Mesendoderm (in vitro differentiated cells): ENCODE results near the gene HLA-DMB.
A peak's percentile ranks its signal among the peaks of the same experiment; 100 is the strongest.

ENCODE experiments used
- DNase-seq: peaks from one replicate; pipeline ENCODE4 v3.0.0; 2013
- H2AK5ac ChIP-seq: 2 replicates; pipeline ENCODE4 v1.6.1; 2013; ENCODE audit warnings: low read length, inconsistent platforms
- H2BK120ac ChIP-seq: 2 replicates; pipeline ENCODE4 v1.6.1; 2013; ENCODE audit warnings: low read depth, mild to moderate bottlenecking, low read length, moderate library complexity, mixed read lengths
- H2BK15ac ChIP-seq: replicated peaks from 2 replicates; pipeline ENCODE4 v1.6.1; 2013; ENCODE audit warnings: low read depth, mild to moderate bottlenecking, moderate library complexity
- H2BK5ac ChIP-seq: 2 replicates; pipeline ENCODE4 v1.6.1; 2013; ENCODE audit warnings: low read length, inconsistent platforms
- H3K18ac ChIP-seq: 2 replicates; pipeline ENCODE4 v1.6.1; 2013; ENCODE audit warnings: mild to moderate bottlenecking, low read length, mixed read lengths
- H3K23ac ChIP-seq: one replicate; pipeline ENCODE4 v1.6.1; 2013; ENCODE audit warnings: low read length
- H3K27ac ChIP-seq: 2 replicates; pipeline ENCODE4 v1.5.1; 2013; ENCODE audit warnings: low read depth, mild to moderate bottlenecking, inconsistent platforms, low read length, moderate library complexity
- H3K27me3 ChIP-seq: 2 replicates; pipeline ENCODE4 v1.6.1; 2013; ENCODE audit warnings: low read length, control low read depth, mild to moderate bottlenecking, inconsistent platforms; ENCODE audit not compliant: insufficient read depth, poor library complexity
- H3K36me3 ChIP-seq: 2 replicates; pipeline ENCODE4 v1.6.1; 2013; ENCODE audit warnings: low read length, inconsistent platforms; ENCODE audit not compliant: control insufficient read depth, insufficient read depth
- H3K4ac ChIP-seq: one replicate; pipeline ENCODE4 v1.6.1; 2013; ENCODE audit warnings: low read depth, mild to moderate bottlenecking, low read length, moderate library complexity
- H3K4me1 ChIP-seq: 2 replicates; pipeline ENCODE4 v1.6.1; 2013; ENCODE audit warnings: low read depth, low read length, inconsistent platforms; ENCODE audit not compliant: control insufficient read depth
- H3K4me2 ChIP-seq: 2 replicates; pipeline ENCODE4 v1.6.1; 2013; ENCODE audit warnings: low read length
- H3K4me3 ChIP-seq: 2 replicates; pipeline ENCODE4 v1.5.1; 2013; ENCODE audit warnings: mild to moderate bottlenecking, low read length
- H3K56ac ChIP-seq: one replicate; pipeline ENCODE4 v1.6.1; 2013; ENCODE audit warnings: low read length
- H3K79me1 ChIP-seq: 2 replicates; pipeline ENCODE4 v1.6.1; 2013; ENCODE audit warnings: low read length, inconsistent platforms
- H3K79me2 ChIP-seq: 2 replicates; pipeline ENCODE4 v1.6.1; 2013; ENCODE audit warnings: mild to moderate bottlenecking, low read length; ENCODE audit not compliant: control insufficient read depth, insufficient read depth
- H3K9ac ChIP-seq: 2 replicates; pipeline ENCODE4 v1.6.1; 2013; ENCODE audit warnings: low read length, inconsistent platforms
- H4K5ac ChIP-seq: one replicate; pipeline ENCODE4 v1.6.1; 2013; ENCODE audit warnings: low read length
- H4K8ac ChIP-seq: one replicate; pipeline ENCODE4 v1.6.1; 2013; ENCODE audit warnings: low read depth, mild to moderate bottlenecking, control low read depth, low read length, moderate library complexity
- WGBS: extraction: QIAGEN DNeasy Blood & Tissue Kit; methylation state at CpG from one replicate; pipeline ENCODE4 v1.1.7; 2013; ENCODE audit warnings: low lambda C conversion rate, missing lambda C conversion rate; ENCODE audit not compliant: insufficient coverage; ENCODE audit errors: extremely low coverage; 5-methylcytosine and 5-hydroxymethylcytosine counted together

HLA-DMB gene

DNA sequence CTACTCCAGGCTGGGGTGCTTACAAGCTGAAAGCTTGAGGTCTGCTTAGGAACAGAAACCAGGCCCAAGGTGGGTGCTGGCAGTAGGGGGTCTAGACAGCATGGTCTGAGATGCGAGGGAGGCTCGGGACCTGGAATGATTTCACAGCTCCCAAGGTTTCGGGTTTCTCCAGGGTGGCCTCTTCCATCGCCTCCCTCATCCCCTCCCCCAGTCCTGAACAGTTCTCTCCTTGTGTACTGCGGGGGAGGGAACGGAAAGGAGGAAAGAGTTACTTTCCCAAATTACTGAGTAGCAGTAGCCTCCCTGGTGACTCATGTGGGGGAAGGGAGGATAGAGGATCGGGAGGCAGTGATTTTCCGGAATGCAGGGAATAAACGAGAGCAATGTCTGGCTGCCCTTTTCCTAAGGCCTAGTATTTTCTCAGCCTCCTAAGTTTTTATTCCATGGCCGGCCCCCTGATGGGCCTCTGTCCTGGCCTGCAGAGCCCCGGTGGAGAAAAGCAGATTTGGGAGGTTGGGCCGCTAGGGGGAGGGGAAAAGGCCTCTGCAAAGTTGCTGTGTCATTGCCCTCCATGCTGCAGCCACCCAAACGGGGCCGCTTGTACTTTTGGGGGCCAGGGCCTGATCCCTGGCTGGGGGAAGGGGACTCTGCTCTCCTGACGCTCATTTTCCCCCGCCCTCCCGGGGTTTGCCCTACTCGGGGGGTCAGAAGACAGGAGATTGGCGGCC is 29.0 kb upstream of the HLA-DMB start:
- Histone ChIP-seq H3K79me1 (peaks cover 8% of the 10 kb centered on the region), H3K4me1 (peaks cover 8% of the 10 kb centered on the region), H3K9ac (peak overlapping the region; percentile 100), H3K27ac (peak overlapping the region; percentile 100), H2BK120ac (peak overlapping the region; percentile 70), H3K4me3 (peak overlapping the region; percentile 53), H3K56ac (peak overlapping the region; percentile 100), H2BK5ac (peak overlapping the region; percentile 98), H3K27me3 (no peaks in the 10 kb centered on the region), H2BK15ac (no peak overlapping the region), H2AK5ac (peak overlapping the region; percentile 97), H4K5ac (peak overlapping the region; percentile 99), H3K4me2 (peak overlapping the region; percentile 81), H3K36me3 (peaks cover 17% of the 10 kb centered on the region), H3K18ac (peak overlapping the region; percentile 81), H3K23ac (peak overlapping the region; percentile 87), H4K8ac (peak overlapping the region; percentile 98), H3K4ac (peak overlapping the region; percentile 76), H3K79me2 (peaks cover 54% of the 10 kb centered on the region)
- WGBS: no CpG with 5 or more reads among the region's 19 CpGs
- DNase-seq: peak; percentile 97

DNA sequence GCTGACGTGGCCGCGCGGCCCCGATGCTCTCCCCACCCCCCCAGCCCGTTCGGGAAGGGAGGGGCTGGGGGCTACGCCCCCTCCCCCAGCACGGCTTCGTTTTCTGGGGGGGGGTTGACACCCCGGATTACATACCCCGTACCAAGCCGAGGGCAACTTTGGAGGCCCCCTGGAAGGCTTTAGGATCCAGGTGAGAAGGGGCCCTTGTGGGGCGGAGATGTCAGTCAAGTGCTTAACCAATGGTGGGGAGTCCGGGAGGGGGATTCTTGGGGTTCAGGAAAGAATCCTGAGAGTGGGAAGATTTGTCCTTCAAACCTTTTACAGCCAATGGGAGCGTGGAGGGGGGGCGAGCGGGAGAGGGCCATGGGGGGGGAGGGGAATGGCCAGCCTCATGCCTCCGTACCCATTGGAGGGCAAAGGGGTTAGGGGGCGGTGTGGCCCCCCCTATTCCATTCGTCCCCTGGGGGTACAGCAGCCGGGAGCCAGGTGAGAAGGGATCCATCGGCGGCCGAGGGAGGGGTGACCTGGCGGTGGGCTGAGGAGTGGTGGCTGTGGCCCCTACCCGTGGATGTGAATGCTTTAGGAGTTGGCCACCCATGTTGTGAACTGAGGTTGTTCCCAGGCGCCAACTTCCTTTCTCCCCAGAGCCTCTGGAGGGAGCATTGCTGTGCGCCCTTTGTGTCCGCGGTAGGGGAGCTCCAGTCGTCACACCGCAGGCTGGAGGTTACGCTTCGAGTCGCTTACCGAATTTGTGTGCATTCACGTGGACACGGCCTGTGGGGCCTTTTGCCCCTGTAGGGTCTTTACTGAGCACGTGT is 28.2 kb upstream of the HLA-DMB start:
- Histone ChIP-seq H2AK5ac (peak overlapping the region; percentile 97), H3K18ac (peak overlapping the region; percentile 81), H3K23ac (peak overlapping the region; percentile 10), H3K56ac (peak overlapping the region; percentile 100), H3K27ac (peak overlapping the region; percentile 100), H2BK5ac (peak overlapping the region; percentile 98), H3K4me1 (peaks cover 8% of the 10 kb centered on the region), H3K27me3 (no peaks in the 10 kb centered on the region), H4K5ac (peak overlapping the region; percentile 99), H3K4me2 (peak overlapping the region; percentile 81), H2BK15ac (no peak overlapping the region), H2BK120ac (peak overlapping the region; percentile 70), H3K36me3 (peaks cover 11% of the 10 kb centered on the region), H3K4me3 (peak overlapping the region; percentile 53), H4K8ac (no peak overlapping the region), H3K79me1 (peaks cover 8% of the 10 kb centered on the region), H3K9ac (peak overlapping the region; percentile 100), H3K4ac (peak overlapping the region; percentile 76), H3K79me2 (peaks cover 48% of the 10 kb centered on the region)
- DNase-seq: peak; percentile 95
- WGBS: no CpG with 5 or more reads among the region's 40 CpGs

DNA sequence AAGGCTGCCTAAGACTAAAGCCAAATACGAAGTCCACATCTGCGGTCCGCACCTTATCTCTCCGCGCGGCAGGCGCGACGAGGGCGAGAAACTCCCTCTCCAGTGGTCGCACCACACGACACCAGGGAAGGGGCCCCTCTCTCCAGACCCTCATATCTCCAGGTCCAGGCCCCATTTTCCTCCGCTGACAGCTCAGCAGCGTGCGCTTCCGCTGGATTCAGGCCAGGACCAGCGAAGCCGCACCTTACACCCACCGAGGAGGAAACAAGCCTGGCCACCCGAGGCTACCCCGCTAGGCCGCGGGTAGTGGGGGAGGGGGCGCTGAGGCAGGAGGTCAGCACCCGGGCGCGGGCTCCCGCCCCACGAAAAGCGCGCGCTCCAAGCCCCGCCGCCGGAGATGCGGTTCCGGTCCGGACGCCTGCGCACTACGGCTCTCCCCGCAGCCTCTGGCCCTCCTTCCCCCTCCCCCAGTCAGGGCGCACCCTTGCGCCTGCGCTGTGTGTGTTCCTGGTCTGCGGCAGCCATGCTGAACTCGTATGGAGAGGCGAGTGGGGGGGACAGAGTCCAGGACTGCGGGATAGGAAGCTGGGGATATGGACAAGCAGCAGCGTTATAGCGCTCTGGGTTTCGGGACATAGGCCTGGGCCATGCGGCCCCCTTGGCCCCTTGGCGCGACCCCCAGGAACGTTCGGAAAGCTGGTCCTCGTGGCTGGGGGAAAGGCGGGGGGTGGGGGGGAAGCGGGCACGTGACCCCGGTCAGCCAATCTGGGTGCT is 27.5 kb upstream of the HLA-DMB start, which contains the start of gene BRD2:
BRD2 (plus strand) TSS at position 502 of the 774 bp plus-strand sequence. CDS start 4,305 bp downstream, outside the sequence.
- Histone ChIP-seq H3K79me1 (peaks cover 10% of the 10 kb centered on the region), H3K79me2 (peaks cover 40% of the 10 kb centered on the region), H3K36me3 (peaks cover 8% of the 10 kb centered on the region), H4K5ac (peak within 1 kb of the TSS; percentile 99), H3K56ac (peak within 1 kb of the TSS; percentile 100), H4K8ac (no peak within 1 kb of the TSS), H3K27ac (peak within 1 kb of the TSS; percentile 100), H3K4me1 (peaks cover 8% of the 10 kb centered on the region), H2AK5ac (peak within 1 kb of the TSS; percentile 97), H2BK120ac (peak within 1 kb of the TSS; percentile 70), H3K9ac (peak within 1 kb of the TSS; percentile 100), H3K4me3 (peak within 1 kb of the TSS; percentile 86), H3K23ac (peak within 1 kb of the TSS; percentile 10), H3K27me3 (no peaks in the 10 kb centered on the region), H2BK5ac (peak within 1 kb of the TSS; percentile 98), H2BK15ac (no peak within 1 kb of the TSS), H3K18ac (peak within 1 kb of the TSS; percentile 89), H3K4ac (peak within 1 kb of the TSS; percentile 90), H3K4me2 (peak within 1 kb of the TSS; percentile 81)
- WGBS: no CpG with 5 or more reads among the region's 62 CpGs
- DNase-seq: peak; percentile 98

DNA sequence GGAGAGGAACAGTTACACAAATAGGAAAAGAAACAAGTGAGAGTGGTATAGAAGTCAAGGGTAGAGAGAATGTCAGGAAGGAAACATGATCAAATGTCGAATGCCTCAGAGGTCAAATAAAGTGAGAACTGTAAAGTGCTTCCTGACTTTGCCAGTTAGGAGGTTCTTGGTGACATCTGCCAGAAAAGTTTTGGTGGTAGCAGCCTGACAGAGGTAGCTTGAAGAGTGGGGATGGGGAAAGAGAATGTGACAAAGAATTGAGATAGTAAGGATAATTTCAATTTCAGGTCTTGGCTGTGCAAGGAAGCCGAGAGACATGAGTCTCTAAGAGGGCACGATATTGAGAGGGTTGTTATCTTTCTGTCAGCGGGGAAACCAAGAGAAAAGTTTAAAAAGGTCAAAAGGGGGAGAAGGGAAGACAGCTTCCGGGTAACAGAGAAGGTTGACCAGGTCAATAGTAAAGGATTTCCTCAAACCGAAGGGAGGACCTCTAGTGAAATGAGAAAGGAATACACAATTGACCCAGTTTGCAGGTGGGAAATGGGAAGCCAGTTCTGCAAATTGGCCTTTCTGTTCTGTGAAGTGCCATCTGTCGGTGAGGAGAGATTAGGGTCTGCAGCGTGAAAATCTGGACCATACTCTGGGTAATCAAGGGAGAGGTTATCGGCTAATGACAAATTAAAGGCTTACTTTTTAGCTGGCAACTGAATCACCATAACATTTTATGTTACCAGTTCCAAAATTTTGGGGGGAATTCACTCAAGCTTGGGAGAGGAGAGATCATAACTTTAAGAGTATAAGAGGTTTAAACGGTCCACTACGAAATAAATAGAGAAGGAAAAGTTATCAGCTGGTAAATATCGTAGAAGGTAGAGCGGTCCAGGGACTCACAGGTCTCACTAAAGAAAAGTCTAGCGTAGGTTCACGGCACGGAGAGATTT is 26.6 kb upstream of the HLA-DMB start:
- H3K23ac ChIP-seq: no peak overlapping the region
- peak overlapping the region; percentile 86 for H3K56ac ChIP-seq
- peak overlapping the region; percentile 89 for H3K18ac ChIP-seq
- H2BK15ac ChIP-seq: no peak overlapping the region
- H3K9ac ChIP-seq: peak overlapping the region; percentile 97
- H3K4ac ChIP-seq: peak overlapping the region; percentile 77
- H3K4me2 ChIP-seq: peak overlapping the region; percentile 75
- no peaks in the 10 kb centered on the region for H3K27me3 ChIP-seq
- no peak overlapping the region for H4K5ac ChIP-seq
- no peak overlapping the region for H2AK5ac ChIP-seq
- peak overlapping the region; percentile 84 for H3K27ac ChIP-seq
- peak; percentile 94 for DNase-seq
- H2BK120ac ChIP-seq: no peak overlapping the region
- no peak overlapping the region for H4K8ac ChIP-seq
- H3K4me3 ChIP-seq: peak overlapping the region; percentile 86
- H3K79me1 ChIP-seq: peaks cover 10% of the 10 kb centered on the region
- peaks cover 8% of the 10 kb centered on the region for H3K4me1 ChIP-seq
- peaks cover 31% of the 10 kb centered on the region for H3K79me2 ChIP-seq
- peak overlapping the region; percentile 5 for H2BK5ac ChIP-seq
- WGBS: no CpG with 5 or more reads among the region's 16 CpGs
- H3K36me3 ChIP-seq: no peaks in the 10 kb centered on the region

DNA sequence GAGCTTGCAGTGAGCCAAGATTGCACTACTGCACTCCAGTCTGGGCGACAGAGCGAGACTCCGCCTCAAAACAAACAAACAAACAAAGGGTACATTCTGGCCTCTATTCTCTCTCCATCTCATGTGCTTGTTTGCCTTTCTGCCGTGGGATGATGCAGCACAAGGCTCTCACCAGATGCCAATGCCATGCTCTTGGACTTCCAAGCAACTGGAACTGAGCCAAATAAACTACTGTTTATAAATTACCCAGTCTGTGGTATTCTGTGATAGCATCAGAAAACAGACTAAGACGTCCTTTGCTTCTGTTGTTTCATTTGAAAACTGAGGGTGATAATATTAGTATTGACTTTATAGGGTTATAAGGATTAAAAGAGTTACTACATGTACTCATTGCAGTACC is 23.9 kb upstream of the HLA-DMB start:
- DNase-seq: no peak
- Histone ChIP-seq H3K56ac (no peak overlapping the region), H2BK120ac (no peak overlapping the region), H3K9ac (no peak overlapping the region), H3K4me3 (no peak overlapping the region), H3K36me3 (no peaks in the 10 kb centered on the region), H3K79me1 (peaks cover 9% of the 10 kb centered on the region), H4K5ac (no peak overlapping the region), H3K27me3 (no peaks in the 10 kb centered on the region), H2AK5ac (no peak overlapping the region), H2BK15ac (no peak overlapping the region), H3K79me2 (peaks cover 25% of the 10 kb centered on the region), H2BK5ac (no peak overlapping the region), H3K23ac (no peak overlapping the region), H3K18ac (no peak overlapping the region), H3K4me2 (no peak overlapping the region), H3K4me1 (peaks cover 8% of the 10 kb centered on the region), H3K4ac (no peak overlapping the region), H4K8ac (no peak overlapping the region), H3K27ac (no peak overlapping the region)
- WGBS: no CpG with 5 or more reads among the region's 5 CpGs
